NCI-H2081 treated with DMSO at 0.1 percent for 48 hours (cell line): ENCODE measurements around the gene AP5B1.
"Not testable (repeated sequence)": the region's sequence is repeated elsewhere in the genome, so short reads cannot be mapped to it uniquely, and the experiment has no call there.

Experiments used
- DNase-seq: peaks from one replicate; lab custom pipeline; 2025; lab: John Stamatoyannopoulos, UW

AP5B1 gene

DNA sequence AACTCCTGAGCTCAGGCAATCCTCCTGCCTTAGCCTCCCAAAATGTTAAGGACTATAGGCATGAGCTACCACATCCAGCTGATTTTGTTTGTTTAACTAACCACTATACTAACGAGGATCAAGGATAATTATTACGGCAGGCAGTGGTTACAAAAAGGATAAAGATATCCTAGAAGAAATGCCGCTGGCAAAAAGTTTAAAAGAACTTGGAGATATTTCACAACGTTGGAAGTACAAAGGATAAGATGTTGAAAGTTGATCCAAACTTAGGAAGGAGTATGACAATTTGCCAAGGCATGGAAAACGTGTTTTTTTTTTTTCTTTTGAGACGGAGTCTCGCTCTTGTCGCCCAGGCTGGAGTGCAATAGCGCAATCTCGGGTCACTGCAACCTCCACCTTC is 13.4 kb downstream of the AP5B1 start:
- no peak for DNase-seq

DNA sequence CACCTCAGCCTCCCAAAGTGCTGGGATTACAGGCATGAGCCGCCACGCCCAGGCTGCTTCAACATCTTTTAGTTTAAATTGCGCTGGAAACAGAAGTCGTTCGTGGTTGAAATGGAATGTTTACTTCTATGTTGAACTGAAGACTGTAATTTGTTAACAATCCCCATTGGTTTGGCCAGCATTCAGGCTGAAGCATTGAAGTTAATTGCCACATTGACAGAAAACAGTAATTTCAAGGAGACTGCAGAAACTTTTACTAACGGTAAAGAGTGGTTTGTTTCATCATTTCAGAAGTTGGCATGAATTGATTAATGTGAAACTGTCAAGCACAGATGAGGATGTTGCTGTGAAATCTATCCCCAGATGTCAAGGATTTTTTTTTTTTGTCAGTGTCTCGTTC is 14.2 kb downstream of the AP5B1 start:
- DNase-seq: no peak

DNA sequence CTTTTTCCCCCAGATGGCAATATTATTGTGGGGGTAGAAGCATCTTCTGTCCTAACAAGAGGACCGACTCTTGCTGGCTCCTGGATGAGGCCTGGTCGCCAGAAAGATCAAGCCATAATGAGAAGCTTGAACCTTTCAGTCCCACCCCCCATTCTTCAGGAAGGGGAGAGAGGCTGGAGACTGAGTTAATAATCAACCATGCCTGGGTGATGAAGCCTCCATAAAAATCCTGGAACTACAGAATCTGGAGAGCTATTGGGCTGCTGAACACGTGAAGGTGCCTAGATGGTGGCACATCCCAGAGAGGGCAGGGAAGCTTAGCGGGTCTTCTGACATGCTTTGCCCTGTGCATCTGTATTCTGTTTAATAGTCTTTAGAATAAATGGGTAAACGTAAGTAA is 16.3 kb downstream of the AP5B1 start:
- no peak for DNase-seq

DNA sequence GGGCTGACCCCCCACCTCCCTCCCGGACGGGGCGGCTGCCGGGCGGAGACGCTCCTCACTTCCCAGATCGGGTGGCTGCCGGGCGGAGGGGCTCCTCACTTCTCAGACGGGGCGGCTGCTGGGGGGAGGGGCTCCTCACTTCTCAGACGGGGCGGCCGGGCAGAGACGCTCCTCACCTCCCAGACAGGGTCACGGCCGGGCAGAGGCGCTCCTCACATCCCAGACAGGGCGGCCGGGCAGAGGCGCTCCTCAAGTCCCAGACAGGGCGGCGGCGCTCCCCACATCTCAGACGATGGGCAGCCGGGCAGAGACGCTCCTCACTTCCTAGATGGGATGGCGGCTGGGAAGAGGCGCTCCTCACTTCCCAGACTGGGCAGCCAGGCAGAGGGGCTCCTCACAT is 18.0 kb downstream of the AP5B1 start:
- not testable (repeated sequence) for DNase-seq

DNA sequence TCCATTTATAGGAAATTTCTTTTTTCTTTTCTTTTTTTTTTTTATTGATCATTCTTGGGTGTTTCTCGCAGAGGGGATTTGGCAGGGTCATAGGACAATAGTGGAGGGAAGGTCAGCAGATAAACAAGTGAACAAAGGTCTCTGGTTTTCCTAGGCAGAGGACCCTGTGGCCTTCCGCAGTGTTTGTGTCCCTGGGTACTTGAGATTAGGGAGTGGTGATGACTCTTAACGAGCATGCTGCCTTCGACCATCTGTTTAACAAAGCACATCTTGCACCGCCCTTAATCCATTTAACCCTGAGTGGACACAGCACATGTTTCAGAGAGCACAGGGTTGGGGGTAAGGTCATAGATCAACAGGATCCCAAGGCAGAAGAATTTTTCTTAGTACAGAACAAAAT is 18.6 kb downstream of the AP5B1 start:
- DNase-seq: not testable (repeated sequence)

DNA sequence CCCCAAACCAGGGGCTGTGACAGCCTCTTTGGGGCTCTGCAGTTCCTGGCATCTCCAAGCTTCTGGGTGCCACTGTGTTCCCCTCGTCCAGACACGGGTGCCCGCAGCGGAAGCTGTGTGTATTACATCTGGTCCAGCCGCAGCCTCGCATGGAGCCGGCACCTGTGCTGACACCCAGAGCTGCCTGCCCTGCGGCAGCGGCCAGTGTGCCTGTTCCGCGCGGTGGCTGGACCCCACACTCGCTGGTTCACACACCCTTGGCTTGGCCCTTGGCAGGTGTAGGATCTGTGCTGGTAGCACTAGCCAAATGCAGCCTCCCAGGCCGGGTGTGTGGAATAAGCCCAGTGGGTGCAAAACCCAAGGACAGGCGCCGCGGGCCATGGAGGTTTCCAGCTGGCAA is 35.7 kb downstream of the AP5B1 start:
- no peak for DNase-seq

DNA sequence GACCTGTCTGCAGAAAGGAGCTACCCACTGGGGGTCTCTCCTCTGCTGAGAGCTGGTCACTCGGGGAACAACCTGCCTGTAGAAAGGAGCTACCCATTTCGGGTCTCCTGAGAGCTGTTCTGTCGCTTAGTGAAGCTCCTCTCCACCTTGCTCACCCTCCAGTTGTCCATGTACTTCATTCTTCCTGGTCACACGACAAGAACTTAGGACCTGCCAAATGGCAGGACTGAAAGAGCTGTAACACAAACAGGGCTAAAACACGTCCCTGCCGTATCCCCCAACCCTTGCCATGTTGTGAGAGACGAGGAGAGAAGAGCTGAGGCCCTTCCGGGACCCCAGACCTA is 36.1 kb downstream of the AP5B1 start:
- no peak for DNase-seq

DNA sequence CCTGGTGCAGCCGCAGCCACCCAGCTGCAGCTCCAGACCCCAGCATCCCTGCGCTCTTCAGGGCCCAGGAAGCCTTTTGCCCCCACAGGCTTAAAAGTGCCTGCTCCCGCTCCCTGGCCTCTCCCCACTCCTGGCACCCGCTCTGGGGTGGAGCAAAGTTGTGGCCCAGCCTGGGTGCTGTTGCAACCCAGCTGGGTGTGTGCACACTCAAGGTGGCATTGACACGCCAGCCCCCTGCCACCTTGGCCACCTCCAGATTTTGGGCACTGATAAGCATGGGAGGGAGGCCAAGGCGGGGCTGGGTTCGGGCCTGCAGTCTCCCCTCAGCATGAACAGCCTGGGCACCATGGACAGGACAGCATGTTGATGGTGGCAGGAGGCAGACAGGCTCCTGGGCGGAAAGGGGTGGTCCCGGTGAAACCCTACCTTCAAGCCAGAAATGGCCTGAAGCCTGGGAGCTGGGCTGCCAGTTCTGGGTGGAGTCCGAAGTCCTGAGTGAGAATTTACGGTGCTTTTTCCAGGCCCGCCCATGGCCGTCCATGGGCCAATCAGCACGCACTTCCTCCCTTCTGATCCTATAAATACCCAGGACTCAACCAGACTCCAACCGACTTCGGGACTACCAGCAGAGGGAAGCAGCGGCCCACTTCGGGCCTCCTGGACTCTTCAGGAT is 36.6 kb downstream of the AP5B1 start:
- no peak for DNase-seq

DNA sequence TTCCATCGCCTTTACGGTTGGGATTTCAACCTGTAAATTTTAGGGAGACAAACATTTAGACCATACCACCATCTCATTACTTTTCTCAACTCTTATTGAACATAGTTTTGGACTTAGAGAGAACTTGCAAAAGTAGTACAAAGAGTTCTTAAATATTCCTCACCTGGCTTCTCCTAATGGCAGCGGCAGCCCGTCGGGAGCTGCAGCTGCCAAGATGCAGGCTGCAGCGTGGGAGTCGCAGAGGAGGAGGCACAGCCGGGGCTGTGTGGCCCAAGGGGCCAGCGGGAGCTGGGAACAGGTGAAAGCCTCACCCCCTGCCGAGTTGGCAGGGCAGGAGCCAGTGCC is 37.1 kb downstream of the AP5B1 start:
- no peak for DNase-seq

DNA sequence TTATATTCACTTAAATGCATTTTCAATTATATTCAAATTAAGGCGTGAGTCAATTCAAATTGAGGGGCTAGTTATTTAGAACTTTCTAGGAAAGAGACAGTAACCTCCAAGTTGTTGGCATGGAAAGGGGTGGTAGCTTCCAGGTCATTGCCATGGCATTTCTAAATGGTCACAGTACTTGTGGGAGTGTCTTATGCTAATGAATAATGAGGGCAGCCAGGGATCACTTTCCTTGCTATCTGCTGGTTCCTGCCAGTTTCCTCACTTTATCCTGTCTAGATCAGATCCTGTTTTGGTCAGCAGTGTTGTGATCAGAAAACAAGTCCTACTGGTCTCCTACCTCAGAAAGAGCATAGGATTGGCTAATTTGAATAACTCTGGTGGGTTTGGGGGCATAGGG is 38.4 kb downstream of the AP5B1 start:
- DNase-seq: no peak

DNA sequence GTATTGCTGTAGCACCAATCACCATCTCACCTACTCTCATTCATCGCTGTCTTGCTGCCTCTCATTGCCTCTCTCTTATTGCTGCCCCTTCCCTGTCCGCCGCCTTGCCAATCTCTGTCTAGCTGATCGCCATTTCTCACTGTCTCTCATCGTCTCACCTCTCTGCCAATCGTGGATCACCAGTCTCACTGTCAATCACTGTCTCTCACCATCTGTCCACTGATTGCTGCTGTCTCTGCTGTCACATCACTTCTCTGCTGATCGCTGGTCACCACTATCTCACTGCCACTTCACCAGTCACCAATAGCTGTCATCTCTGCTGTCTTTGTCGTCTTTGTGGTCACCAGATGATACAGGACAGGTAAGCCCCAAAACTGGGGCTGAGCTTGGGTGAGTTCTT is 39.6 kb downstream of the AP5B1 start:
- DNase-seq: no peak

DNA sequence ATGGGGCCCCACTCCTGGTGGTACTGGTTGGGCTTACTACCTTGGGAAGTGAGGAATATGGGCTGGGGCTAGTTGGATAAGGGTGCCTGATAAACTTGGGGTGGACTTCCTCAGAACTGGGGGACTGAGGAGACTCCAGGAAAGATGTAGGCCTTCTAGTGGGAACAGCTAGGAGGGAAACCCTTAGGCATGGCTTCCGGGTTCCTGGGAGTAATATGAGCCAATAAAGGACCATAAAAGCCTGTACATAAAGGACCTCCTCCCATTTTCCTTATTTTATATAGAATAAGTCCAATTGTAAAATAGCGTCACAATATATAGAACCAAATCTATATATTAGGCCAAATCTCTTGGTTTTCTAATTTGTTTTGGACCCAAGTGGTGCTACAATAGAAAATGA is 41.8 kb downstream of the AP5B1 start:
- DNase-seq: no peak

DNA sequence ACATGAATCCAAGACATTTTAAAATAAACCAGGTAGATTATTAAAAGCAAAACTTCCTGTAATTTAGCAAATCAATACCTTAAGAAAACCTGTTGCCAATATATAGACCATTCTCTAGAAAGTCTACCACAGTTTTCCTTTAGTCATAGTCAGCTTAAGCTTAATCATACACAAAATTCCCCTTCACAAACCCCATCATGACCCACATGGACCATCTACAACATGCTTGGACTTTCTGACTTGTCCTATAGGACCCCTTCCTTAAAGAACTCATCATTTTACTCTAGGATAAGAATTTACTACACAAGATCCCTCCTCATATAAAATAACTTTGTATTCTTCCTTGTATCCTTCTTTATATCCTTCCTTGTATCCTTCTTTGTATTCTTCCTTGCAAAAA is 44.0 kb downstream of the AP5B1 start:
- DNase-seq: no peak

DNA sequence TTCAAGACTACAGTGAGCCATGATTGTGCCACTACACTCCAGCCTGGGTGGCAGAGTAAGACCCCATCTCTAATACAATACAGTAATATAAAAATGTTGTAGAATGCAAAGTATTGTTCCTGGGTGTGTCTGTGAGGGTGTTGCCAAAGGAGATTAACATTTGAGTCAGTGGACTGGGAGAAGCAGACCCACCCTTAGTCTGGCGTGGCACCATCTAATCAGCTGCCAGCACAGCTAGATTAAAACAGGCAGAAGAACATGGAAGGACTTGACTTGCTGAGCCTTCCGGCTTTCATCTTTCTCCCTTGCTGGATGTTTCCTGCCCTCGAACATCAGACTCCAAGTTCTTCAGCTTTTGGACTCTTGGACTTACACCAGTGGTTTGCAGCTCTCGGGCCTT is 45.7 kb downstream of the AP5B1 start:
- not testable (repeated sequence) for DNase-seq

DNA sequence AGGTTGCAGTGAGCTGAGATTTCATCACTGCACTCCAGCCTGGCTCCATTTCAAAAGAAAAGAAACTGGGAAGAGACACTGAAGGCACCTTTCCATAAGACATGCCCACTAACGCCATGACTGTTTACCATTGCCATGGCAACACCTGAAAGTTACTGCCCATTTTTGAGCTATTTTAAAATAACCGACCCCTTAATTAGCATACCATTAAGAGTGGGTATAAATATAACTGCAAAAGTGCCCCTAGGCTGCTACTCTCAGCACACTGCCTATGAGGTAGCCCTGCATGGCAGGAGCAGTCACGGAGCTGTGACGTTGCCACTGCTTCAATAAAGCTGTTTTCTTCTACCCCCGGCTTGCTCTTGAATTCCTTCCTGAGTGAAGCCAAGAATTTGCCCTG is 50.3 kb downstream of the AP5B1 start:
- no peak for DNase-seq

DNA sequence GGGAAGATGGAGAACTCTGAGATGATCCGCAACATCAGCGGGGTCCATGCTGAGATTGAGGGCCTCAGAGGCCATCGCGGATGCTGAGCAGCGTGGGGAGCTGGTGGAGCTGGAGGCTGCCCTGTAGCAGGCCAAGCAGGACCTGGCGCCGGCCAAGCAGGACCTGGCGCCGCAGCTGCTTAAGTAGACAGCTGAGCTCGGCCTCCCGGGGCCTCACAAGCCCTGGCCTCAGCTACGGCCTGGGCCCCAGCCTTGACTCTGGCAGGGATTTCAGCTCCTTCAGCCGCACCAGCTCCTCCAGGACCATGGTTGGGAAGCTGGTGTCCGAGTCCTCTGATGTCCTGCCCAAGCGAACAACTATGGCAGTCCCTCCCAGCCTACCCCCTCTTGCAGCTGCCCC is 52.9 kb downstream of the AP5B1 start:
- DNase-seq: no peak

DNA sequence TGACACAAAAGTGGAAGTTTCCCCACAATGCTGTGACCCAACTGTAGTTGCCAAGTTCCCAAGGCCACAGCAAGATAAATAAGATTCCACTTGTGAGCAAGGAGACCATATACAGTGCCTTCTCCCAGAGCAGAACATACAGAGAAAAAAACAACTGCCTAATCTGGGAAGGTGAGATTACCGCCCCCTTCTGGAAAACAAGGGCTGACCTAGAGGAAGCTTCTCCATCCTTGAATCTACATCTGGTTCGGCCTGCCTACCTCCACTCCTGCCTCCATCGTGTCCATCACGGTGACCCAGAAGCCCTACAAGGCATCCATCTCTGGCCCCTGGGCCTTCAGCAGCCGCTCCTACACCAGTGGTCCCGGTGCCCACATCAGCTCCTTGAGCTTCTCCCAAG is 54.1 kb downstream of the AP5B1 start:
- no peak for DNase-seq
